SJSA1 (cell line): Measurements from ENCODE around the gene HSD17B8. TPM values are rescaled to one million over a fixed set of nuclear protein-coding genes. Genes with fewer than 3 reads are reported as not detected.

Experiments used
- DNase-seq, 2 experiments: peaks; one replicate each; pipeline ENCODE4 v3.0.0-alpha.2; 2015 to 2020; ENCODE audit warnings: low spot score in 2 of 2, low read depth in 1 of 2
- H3K27ac ChIP-seq: fragments of 250-450 bp; sonication (Bioruptor Pico); 2 replicates; pipeline ENCODE4 v1.5.1; 2020; ENCODE audit warnings: mild to moderate bottlenecking, moderate library complexity
- H3K27me3 ChIP-seq: fragments of 250-450 bp; sonication (Bioruptor Pico); replicated peaks from 2 replicates; pipeline ENCODE4 v1.5.1; 2020; ENCODE audit warnings: mild to moderate bottlenecking, moderate library complexity
- H3K36me3 ChIP-seq: fragments of 250-450 bp; sonication (Bioruptor Pico); 2 replicates; pipeline ENCODE4 v1.5.1; 2020; ENCODE audit warnings: mild to moderate bottlenecking
- H3K4me1 ChIP-seq: fragments of 250-450 bp; sonication (Bioruptor Pico); replicated peaks from 2 replicates; pipeline ENCODE4 v1.6.1; 2021; ENCODE audit warnings: mild to moderate bottlenecking
- H3K4me3 ChIP-seq: fragments of 250-450 bp; sonication (Bioruptor Pico); 2 replicates; pipeline ENCODE4 v1.5.1; 2020; ENCODE audit warnings: mild to moderate bottlenecking
- H3K9me3 ChIP-seq: fragments of 250-450 bp; sonication (Bioruptor Pico); replicated peaks from 2 replicates; pipeline ENCODE4 v1.5.1; 2020; ENCODE audit warnings: mild to moderate bottlenecking
- total RNA-seq: library from RNA; depleted of rRNA; stranded (reverse); fragments of >200 nt; shearing (Covaris generic); gene quantifications from 2 replicates; pipeline ENCODE4 v1.2.3, GENCODE V29; 2014

Gene HSD17B8
- total RNA-seq, 1 experiment from 2014 or later: 4.5 TPM

GRCh38 chr6:33201935-33202334 is 2.5 kb upstream of the HSD17B8 start:
- no peak for DNase-seq
- Histone ChIP-seq H3K36me3 (peaks cover 46% of the 10 kb centered on the region), H3K27me3 (no peaks in the 10 kb centered on the region), H3K4me3 (peak overlapping the region; percentile 85), H3K27ac (no peak overlapping the region), H3K4me1 (peaks cover 51% of the 10 kb centered on the region), H3K9me3 (no peaks in the 10 kb centered on the region)

- Histone ChIP-seq H3K27ac (no peak overlapping the region), H3K36me3 (peaks cover 38% of the 10 kb centered on the region), H3K9me3 (no peaks in the 10 kb centered on the region), H3K4me3 (no peak overlapping the region), H3K4me1 (peaks cover 54% of the 10 kb centered on the region), H3K27me3 (no peaks in the 10 kb centered on the region)
- no peak for DNase-seq
These were observed 1.7 kb upstream of the HSD17B8 start for GRCh38 chr6:33202799-33203198.

- H3K4me1 ChIP-seq: peaks cover 57% of the 10 kb centered on the region
- no peak for DNase-seq
- no peaks in the 10 kb centered on the region for H3K9me3 ChIP-seq
- no peaks in the 10 kb centered on the region for H3K27me3 ChIP-seq
- no peak overlapping the region for H3K27ac ChIP-seq
- H3K36me3 ChIP-seq: peaks cover 42% of the 10 kb centered on the region
- no peak overlapping the region for H3K4me3 ChIP-seq
These were observed 851 bp upstream of the HSD17B8 start for GRCh38 chr6:33203443-33204164.

- Histone ChIP-seq H3K4me3 (no peak overlapping the region; the same call in 1 of the 2 replicates), H3K9me3 (no peaks in the 10 kb centered on the region), H3K36me3 (peaks cover 46% of the 10 kb centered on the region), H3K27me3 (no peaks in the 10 kb centered on the region; the same call in 1 of the 2 replicates), H3K27ac (no peak overlapping the region), H3K4me1 (peaks cover 60% of the 10 kb centered on the region)
- no peak for DNase-seq
These were observed 365 bp upstream of the HSD17B8 start for GRCh38 chr6:33204165-33204414.

GRCh38 chr6:33205191-33206026 is 954 bp downstream of the HSD17B8 start:
- Histone ChIP-seq H3K27ac (peak overlapping the region; percentile 89), H3K27me3 (no peaks in the 10 kb centered on the region; the same call in 1 of the 2 replicates), H3K4me1 (peaks cover 56% of the 10 kb centered on the region), H3K36me3 (peaks cover 56% of the 10 kb centered on the region), H3K4me3 (peak overlapping the region; percentile 45), H3K9me3 (no peaks in the 10 kb centered on the region)
- DNase-seq: peak; percentile 66 to 82

GRCh38 chr6:33206027-33206863 is 1.8 kb downstream of the HSD17B8 start:
- H3K9me3 ChIP-seq: no peaks in the 10 kb centered on the region
- peak overlapping the region; percentile 89 for H3K27ac ChIP-seq
- no peak overlapping the region for H3K4me3 ChIP-seq
- peak in 1 of 2 experiments; percentile 20 for DNase-seq
- peaks cover 55% of the 10 kb centered on the region for H3K4me1 ChIP-seq
- no peaks in the 10 kb centered on the region; the same call in 1 of the 2 replicates for H3K27me3 ChIP-seq
- peaks cover 52% of the 10 kb centered on the region for H3K36me3 ChIP-seq

GRCh38 chr6:33206864-33207551 is 2.6 kb downstream of the HSD17B8 start:
- no peaks in the 10 kb centered on the region; the same call in 1 of the 2 replicates for H3K27me3 ChIP-seq
- peak overlapping the region; percentile 89 for H3K27ac ChIP-seq
- peaks cover 47% of the 10 kb centered on the region for H3K4me1 ChIP-seq
- no peaks in the 10 kb centered on the region for H3K9me3 ChIP-seq
- peaks cover 48% of the 10 kb centered on the region for H3K36me3 ChIP-seq
- peak; percentile 60 to 82 for DNase-seq
- H3K4me3 ChIP-seq: peak overlapping the region; percentile 75

- Histone ChIP-seq H3K27ac (peak overlapping the region; percentile 89), H3K27me3 (peaks cover 2% of the 10 kb centered on the region), H3K9me3 (no peaks in the 10 kb centered on the region), H3K4me3 (peak overlapping the region; percentile 75), H3K4me1 (peaks cover 48% of the 10 kb centered on the region), H3K36me3 (peaks cover 42% of the 10 kb centered on the region)
- DNase-seq: peak in 1 of 2 experiments; percentile 73
These were observed 3.2 kb downstream of the HSD17B8 start for GRCh38 chr6:33207552-33208090.

GRCh38 chr6:33208091-33208967 is 3.9 kb downstream of the HSD17B8 start, which contains the start of gene RING1:
Gene RING1, plus strand, starts transcription at chr6:33208500. Its CDS starts 323 bp downstream, at chr6:33208823.
- H3K4me1 ChIP-seq: peaks cover 55% of the 10 kb centered on the region
- no peaks in the 10 kb centered on the region for H3K9me3 ChIP-seq
- peaks cover 9% of the 10 kb centered on the region for H3K27me3 ChIP-seq
- peak within 1 kb of the TSS; percentile 75 for H3K4me3 ChIP-seq
- H3K27ac ChIP-seq: peak within 1 kb of the TSS; percentile 89
- peak; percentile 74 to 78 for DNase-seq
- peaks cover 35% of the 10 kb centered on the region for H3K36me3 ChIP-seq

GRCh38 chr6:33209856-33210255 is 5.4 kb downstream of the HSD17B8 start:
- peaks cover 26% of the 10 kb centered on the region for H3K36me3 ChIP-seq
- H3K27ac ChIP-seq: no peak overlapping the region
- DNase-seq: no peak
- peaks cover 23% of the 10 kb centered on the region for H3K27me3 ChIP-seq
- H3K9me3 ChIP-seq: no peaks in the 10 kb centered on the region
- peaks cover 49% of the 10 kb centered on the region for H3K4me1 ChIP-seq
- no peak overlapping the region for H3K4me3 ChIP-seq

- Histone ChIP-seq H3K36me3 (peaks cover 26% of the 10 kb centered on the region), H3K9me3 (no peaks in the 10 kb centered on the region)
These were observed 6.7 kb downstream of the HSD17B8 start for GRCh38 chr6:33211136-33211535.

More at GRCh38 chr6:33211136-33211535, 6.7 kb downstream of the HSD17B8 start:
- Histone ChIP-seq H3K4me1 (peaks cover 37% of the 10 kb centered on the region), H3K27me3 (peaks cover 23% of the 10 kb centered on the region), H3K27ac (no peak overlapping the region), H3K4me3 (no peak overlapping the region)
- no peak for DNase-seq
